HG03521 (cell line): ENCODE measurements around the gene RELN.

Experiments used
- ATAC-seq: cut with Tn5 transposase; IDR thresholded peaks from one replicate; pipeline ENCODE4 v1.9.1; 2021; ENCODE audit warnings: mild to moderate bottlenecking, moderate library complexity; ENCODE audit not compliant: unreplicated experiment

Gene RELN

GRCh38 chr7:103592844-103593243 lies 396.6 kb downstream of the RELN start:
- ATAC-seq, result no peak

GRCh38 chr7:103592187-103592586 lies 397.3 kb downstream of the RELN start:
- ATAC-seq, result no peak

DNA sequence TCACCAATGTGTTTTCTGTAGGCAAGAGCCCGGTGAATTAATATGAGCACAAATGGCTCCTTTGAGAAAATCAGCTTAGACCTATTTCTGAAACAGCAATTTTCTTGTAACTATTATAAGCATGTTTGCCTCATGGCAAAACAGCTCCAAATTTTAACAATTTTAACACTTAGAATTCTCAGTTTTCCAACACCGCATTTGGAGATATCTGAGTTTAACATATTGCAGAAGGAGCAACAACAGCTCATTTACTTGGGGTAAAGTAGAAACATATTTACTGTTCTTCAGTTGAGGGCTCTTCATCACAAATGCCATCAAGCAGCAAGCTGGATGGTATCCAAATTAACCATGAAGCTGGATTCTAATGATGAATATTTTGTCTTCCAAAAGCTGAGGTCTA lies 409.4 kb downstream of the RELN start:
- ATAC-seq, result no peak

DNA sequence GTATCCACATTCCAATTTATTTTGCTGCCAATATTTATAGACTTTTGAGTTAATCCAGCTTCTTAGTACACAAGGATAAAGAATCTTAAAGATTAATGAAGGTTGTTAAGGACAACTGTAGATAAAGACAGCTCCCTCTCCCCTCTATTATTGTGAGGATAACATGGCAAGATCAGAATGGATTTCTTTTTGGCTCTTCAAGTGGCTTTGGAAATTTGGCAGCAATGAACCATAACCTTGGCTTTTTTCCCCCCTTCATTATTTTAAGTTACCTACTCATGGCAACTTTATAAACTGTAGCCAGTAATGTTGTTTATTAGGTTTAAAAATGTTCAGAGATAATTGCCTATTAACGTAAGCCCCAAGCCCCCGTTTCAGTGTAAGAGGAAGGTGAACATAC lies 412.4 kb downstream of the RELN start:
- no peak for ATAC-seq

DNA sequence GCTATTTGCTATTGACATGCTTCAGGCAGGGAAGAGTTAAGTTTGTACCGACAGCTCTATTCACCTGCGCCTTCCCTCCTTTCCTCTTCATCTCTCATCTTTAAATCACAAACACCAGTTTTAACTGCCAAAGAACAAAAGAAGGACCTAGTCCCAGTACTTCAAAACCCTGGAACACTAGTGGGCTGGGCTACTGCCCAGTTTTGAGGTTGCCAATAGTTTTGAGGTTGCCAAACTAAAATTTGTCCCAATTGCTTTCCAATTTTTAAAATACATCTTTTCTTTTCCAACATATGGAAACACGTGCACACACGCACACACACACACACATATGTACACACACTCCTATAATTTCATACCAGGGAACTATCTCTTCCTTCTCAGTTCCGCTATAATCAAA lies 412.8 kb downstream of the RELN start:
- no peak for ATAC-seq

DNA sequence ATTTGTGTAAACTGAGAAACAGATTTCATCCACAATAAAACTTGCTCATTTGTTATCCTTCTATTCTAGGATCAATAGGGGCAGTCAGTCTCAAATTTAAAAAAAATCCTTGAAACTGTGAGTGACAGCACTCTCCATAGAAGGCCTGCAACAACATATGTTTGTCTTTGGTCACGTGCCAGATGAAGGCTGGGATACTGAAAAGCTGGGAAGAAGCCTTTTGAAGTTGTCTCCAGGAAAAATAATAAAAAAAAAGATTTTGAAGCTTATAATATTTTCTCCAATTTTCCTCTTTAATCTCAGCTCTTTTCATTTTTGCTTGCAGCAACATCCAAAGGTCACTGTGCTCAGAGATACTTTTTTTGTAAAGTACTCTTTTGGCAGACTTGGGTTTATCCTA lies 414.9 kb downstream of the RELN start:
- no peak for ATAC-seq

GRCh38 chr7:103573479-103574058 lies 415.9 kb downstream of the RELN start:
- no peak for ATAC-seq

GRCh38 chr7:103571586-103571985 lies 417.9 kb downstream of the RELN start:
- ATAC-seq, result no peak

DNA sequence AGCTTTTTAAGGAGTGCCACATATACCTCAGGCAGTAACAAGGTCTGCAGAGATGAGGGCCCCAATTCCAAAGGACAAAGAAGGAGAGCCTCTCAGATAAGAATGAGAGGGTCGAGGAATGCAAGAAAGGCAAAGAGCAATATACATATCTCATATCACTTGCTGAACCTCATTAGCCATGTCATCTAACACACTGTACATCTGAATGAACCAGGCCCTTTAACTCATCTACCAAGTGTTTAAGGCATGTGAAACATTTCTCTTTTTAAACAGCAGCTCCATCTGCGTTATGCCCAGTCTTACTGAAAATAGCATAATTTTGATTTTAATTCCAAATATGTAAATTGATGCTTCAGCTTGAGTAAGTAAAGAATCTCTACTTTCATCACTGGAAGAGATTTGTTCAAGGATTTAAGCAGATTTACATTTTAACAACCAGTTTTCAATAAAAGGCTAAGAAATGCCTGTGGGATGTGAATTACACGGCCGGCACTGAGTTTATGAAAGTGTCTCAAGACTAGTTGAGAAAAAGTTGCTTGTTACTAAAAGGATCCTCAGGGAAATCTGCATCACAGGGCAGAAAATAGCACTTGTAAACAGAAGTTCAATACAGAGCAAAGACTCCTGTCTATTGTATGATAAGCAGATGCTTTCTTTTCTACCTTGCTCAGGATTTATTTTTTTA lies 419.7 kb downstream of the RELN start:
- ATAC-seq, result no peak

DNA sequence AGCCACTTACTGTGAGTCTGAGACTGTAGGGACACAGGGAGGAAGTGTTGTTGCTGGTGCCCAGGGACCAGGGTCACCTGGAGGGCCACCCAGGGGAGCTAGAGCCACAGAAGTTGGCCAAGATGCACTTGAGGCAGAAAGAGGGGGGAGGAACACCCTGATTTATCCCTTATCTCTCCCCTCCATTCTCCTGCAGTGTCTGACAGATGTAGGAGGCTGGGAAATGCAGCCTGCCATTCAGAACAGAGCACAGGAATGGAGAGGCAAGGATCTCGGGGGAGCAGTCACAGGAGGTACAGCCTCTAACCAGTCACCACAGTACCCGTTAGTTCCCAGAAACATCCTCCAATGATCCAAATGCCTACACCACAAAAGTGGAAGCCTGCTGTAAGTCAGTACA lies 425.0 kb downstream of the RELN start:
- no peak for ATAC-seq

DNA sequence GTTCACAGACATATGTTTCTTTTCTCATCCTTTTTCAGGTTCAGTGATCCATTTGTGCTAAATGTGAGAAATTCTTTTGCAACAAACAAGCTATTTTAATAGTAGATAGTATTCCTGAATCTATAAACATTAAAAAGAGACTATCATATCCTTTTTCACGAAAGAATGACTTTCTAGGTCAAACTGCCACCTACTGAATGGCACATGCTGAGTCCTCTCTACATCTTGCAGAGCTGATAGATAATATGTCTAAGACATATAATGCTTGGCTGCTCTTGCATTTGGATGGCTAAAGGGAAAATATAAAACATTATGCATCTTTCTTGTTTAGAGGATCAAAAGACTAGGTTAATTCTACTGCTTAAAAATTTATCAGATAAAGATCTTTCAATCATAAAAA lies 429.3 kb downstream of the RELN start:
- ATAC-seq, result no peak

DNA sequence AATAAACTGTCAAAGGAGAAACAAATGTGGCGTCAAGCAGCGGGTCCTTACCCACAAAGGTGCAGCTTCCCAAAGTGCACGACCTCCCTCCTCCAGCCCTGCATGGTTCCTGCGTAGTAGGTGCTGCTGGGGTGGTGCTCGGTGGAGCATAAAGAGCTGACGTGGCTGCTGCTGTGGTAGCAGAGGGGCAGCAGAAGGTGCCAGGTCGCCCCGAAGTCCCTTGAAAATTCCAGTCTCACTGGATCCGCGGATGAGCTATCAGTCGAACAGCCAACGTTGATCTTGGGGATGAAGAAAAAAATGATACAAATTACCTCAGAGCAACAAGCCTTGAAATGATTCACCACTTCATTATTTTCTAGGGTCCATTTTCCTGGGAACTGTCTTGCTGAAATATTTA lies 438.4 kb downstream of the RELN start:
- ATAC-seq, result no peak

- no peak for ATAC-seq
Measured at GRCh38 chr7:103549786-103550185, 439.7 kb downstream of the RELN start.

DNA sequence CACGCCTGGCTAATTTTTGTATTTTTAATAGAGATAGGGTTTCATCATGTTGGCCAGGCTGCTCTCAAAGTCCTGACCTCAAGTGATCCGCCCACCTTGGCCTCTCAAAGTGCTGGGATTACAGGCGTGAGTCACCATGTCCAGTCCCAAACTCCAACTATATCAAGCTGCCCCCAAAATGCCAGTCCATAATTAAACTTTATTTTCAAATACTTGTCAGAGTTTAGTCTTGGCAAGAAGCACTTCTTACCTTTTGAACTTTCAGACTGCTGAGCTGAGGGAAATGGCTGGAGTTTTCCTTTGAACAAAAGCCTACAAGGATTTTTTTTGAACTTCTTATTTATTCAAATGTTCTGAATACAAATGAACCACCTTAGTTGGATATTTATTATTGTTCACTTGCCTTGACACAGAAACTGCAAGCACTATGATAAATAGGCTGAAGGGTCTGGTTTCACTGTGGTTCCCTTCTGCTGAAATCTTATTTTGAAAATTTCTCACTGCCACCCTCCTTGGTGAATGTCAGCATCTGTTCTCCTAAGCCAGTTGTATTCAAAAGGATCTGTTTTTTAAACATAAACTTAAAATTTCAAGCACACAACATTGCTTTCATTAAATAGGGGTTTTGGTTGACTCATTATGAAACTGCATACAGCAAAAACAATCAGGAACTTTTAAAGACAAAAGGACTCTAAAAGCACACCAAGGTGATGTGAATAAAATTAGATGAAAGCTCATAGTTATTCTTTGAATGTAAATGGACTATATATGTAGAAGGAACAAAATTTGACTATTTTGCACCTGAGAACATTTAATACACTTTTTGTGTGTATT lies 441.8 kb downstream of the RELN start:
- ATAC-seq, result no peak

- ATAC-seq, result no peak
Measured at GRCh38 chr7:103542470-103542869, 447.0 kb downstream of the RELN start.

GRCh38 chr7:103541947-103542346 lies 447.5 kb downstream of the RELN start:
- ATAC-seq, result no peak

DNA sequence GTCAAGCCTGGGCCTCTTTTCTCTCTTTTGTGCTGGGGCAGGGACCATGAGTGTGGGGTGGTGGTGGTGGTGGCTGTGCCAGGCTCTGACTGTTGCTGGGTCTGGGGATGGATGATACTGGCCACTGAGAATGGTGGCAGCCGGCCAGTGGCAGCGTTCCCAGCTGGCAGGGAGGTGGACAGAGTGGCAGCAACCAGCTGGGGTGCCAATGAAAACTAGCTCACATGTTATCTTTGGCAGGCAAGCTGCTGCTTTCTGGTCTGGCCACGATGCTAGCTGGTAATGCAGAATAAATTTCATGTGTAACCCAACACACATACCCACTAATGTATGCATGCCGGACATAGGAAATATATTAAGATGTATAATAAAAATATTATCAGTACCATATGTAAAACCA lies 448.4 kb downstream of the RELN start:
- ATAC-seq, result no peak

GRCh38 chr7:103540338-103540737 lies 449.1 kb downstream of the RELN start:
- ATAC-seq, result no peak

DNA sequence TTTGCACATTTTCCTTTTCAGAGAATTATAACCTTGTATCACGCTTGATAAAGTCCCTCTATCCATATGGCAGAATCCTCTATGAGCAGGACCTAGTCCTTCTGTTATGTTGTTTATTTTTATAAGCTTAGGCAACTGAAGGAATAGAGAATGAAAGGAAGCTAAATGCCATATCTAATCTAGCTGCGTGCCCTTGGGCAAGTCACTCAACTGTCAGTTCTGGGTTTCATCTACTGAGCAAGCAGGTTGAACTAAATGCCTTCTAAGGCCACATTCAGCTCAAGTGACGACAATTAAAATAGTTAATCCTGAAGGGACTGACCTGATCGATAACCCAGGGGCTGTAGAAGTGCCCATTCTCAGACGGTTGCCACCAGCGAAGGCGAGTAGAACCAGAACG lies 449.6 kb downstream of the RELN start:
- ATAC-seq, result no peak

- ATAC-seq, result no peak
Measured at GRCh38 chr7:103538964-103539709, 450.3 kb downstream of the RELN start.

DNA sequence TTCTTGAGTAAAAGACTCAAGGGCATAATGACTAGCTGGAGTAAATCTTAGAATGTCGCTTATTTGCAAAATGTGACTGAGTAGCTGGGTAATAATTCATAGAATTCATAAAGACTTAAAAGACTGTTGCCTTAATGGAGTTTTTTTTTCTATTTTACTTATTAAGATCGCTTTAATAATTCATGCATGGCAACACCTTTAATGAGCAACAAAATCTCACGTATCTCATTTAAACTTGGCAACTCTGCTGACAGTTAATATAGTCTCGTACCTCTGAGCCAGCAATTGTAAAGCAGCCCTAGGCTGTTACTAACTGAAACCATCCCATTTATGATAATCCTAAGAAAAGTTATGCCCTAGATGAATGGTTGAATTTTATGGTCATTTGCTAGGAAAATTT lies 455.7 kb downstream of the RELN start:
- no peak for ATAC-seq
